ENCODE data around the gene PHC1. TPM values are rescaled to one million over a fixed set of nuclear protein-coding genes. Genes with fewer than 3 reads are reported as not detected.

PHC1 gene
- total RNA-seq, 1 experiment from 2014 or later = 40.3 TPM

DNA sequence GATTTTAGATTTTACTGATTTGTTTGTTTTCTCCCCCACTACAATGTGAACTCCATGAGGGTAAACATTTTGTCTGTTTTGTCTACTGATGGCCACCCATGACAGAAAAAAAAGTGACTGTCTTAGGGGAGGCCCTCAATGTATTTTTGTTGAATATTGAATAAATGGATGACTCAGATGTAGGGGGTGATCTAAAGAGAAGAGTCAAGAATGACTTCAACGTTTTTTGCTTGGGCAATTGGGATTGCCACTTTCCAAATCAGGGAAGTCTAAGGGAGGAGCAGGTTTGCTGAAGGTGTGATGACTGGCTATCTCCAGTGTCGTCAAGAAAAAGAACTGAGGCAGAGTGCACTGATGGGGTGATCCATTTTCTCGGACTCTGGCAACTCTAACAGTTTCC, 10.7 kb upstream of the PHC1 start:
- intact Hi-C loops (cut with micrococcal nuclease; ENCODE audit: unreplicated experiment) = no loop called here
- H3K36me3 ChIP-seq (ENCODE audit: insufficient read depth, low read length, poor library complexity, severe bottlenecking) = no peaks in the 10 kb centered on the region
- POLR2A ChIA-PET (ENCODE audit: low non-redundant PET) = no interaction called here
- no peak overlapping the region for H3K27ac ChIP-seq (ENCODE audit: low read depth, low read length, poor library complexity, severe bottlenecking)
- CTCF ChIA-PET = no interaction called here
- DNase-seq (ENCODE audit: low spot score) = no peak
- H3K4me3 ChIP-seq (ENCODE audit: low read depth, low read length, poor library complexity, severe bottlenecking) = no peak overlapping the region
- no peaks in the 10 kb centered on the region for H3K4me1 ChIP-seq (ENCODE audit: insufficient read depth, low read length, poor library complexity, severe bottlenecking)
- no peak for TF ChIP-seq EZH2 (IDR thresholded peaks at IDR 0.05; ENCODE audit: borderline replicate concordance, low read depth, low read length, poor library complexity, severe bottlenecking)
- TF ChIP-seq, protein P1, sequence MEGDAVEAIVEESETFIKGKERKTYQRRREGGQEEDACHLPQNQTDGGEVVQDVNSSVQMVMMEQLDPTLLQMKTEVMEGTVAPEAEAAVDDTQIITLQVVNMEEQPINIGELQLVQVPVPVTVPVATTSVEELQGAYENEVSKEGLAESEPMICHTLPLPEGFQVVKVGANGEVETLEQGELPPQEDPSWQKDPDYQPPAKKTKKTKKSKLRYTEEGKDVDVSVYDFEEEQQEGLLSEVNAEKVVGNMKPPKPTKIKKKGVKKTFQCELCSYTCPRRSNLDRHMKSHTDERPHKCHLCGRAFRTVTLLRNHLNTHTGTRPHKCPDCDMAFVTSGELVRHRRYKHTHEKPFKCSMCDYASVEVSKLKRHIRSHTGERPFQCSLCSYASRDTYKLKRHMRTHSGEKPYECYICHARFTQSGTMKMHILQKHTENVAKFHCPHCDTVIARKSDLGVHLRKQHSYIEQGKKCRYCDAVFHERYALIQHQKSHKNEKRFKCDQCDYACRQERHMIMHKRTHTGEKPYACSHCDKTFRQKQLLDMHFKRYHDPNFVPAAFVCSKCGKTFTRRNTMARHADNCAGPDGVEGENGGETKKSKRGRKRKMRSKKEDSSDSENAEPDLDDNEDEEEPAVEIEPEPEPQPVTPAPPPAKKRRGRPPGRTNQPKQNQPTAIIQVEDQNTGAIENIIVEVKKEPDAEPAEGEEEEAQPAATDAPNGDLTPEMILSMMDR (conservative IDR thresholded peaks at IDR 0.05; ENCODE audit: low read depth, low read length) = no peak
- no peaks in the 10 kb centered on the region for H3K27me3 ChIP-seq (replicated peaks; ENCODE audit: insufficient read depth, low read depth, low read length, poor library complexity)
- no peaks in the 10 kb centered on the region for H3K9me3 ChIP-seq (ENCODE audit: low read depth, low read length, poor library complexity, severe bottlenecking)
- no TSS peak for BruUV-seq (replicated peaks)

DNA sequence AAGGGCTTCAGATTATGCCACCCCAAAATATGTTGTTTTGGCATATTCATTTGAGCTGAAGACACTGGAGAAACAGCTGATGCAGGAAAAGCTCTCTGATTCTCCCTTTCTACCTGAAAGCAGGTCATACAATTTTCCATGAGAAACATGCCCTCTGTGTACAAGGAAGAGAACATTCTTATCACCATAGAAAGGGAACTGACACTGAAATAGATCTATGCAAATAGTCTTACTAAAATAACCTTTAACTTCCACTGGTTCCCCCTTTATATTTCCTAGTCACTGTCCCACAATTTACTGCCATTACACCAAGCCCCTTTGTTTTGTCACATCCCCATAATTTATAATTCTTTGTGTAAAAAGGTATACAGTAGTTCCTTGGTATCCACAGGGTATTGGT, 9.6 kb upstream of the PHC1 start:
- no TSS peak for BruUV-seq (replicated peaks)
- intact Hi-C loops (cut with micrococcal nuclease; ENCODE audit: unreplicated experiment) = no loop called here
- Histone ChIP-seq H3K27me3 (replicated peaks; ENCODE audit: insufficient read depth, low read depth, low read length, poor library complexity) (no peaks in the 10 kb centered on the region), H3K9me3 (ENCODE audit: low read depth, low read length, poor library complexity, severe bottlenecking) (no peaks in the 10 kb centered on the region), H3K36me3 (ENCODE audit: insufficient read depth, low read length, poor library complexity, severe bottlenecking) (no peaks in the 10 kb centered on the region), H3K4me1 (ENCODE audit: insufficient read depth, low read length, poor library complexity, severe bottlenecking) (no peaks in the 10 kb centered on the region), H3K27ac (ENCODE audit: low read depth, low read length, poor library complexity, severe bottlenecking) (no peak overlapping the region), H3K4me3 (ENCODE audit: low read depth, low read length, poor library complexity, severe bottlenecking) (no peak overlapping the region)
- POLR2A ChIA-PET (ENCODE audit: low non-redundant PET) = no interaction called here
- TF ChIP-seq EZH2 (IDR thresholded peaks at IDR 0.05; ENCODE audit: borderline replicate concordance, low read depth, low read length, poor library complexity, severe bottlenecking) = no peak
- TF ChIP-seq, protein P1 (conservative IDR thresholded peaks at IDR 0.05; ENCODE audit: low read depth, low read length) = no peak
- CTCF ChIA-PET = no interaction called here
- no peak for DNase-seq (ENCODE audit: low spot score)

DNA sequence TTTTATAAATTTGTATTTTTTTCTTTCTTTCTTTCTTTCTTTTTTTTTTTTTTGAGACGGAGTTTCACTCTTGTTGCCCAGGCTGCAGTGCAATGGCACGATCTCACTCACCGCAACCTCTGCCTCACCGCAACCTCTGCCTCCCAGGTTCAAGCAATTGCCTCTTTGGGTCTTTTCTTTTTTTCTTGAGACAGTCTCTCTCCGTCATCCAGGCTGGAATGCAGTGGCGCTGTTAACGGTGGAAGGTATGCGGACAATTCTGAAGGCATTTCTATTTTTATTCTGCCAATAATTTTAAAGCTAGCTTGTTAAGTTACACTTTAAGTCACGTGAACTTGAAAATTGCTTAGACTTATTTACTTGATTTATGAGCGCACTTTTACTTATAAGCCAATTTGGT, 8.8 kb upstream of the PHC1 start:
- H3K27me3 ChIP-seq (replicated peaks; ENCODE audit: insufficient read depth, low read depth, low read length, poor library complexity) = no peaks in the 10 kb centered on the region
- H3K4me3 ChIP-seq (ENCODE audit: low read depth, low read length, poor library complexity, severe bottlenecking) = no peak overlapping the region
- H3K9me3 ChIP-seq (ENCODE audit: low read depth, low read length, poor library complexity, severe bottlenecking) = no peaks in the 10 kb centered on the region
- no peak overlapping the region for H3K27ac ChIP-seq (ENCODE audit: low read depth, low read length, poor library complexity, severe bottlenecking)
- no TSS peak for BruUV-seq (replicated peaks)
- CTCF ChIA-PET = no interaction called here
- DNase-seq (ENCODE audit: low spot score) = no peak
- no peaks in the 10 kb centered on the region for H3K36me3 ChIP-seq (ENCODE audit: insufficient read depth, low read length, poor library complexity, severe bottlenecking)
- POLR2A ChIA-PET (ENCODE audit: low non-redundant PET) = no interaction called here
- no peaks in the 10 kb centered on the region for H3K4me1 ChIP-seq (ENCODE audit: insufficient read depth, low read length, poor library complexity, severe bottlenecking)
- intact Hi-C loops (cut with micrococcal nuclease; ENCODE audit: unreplicated experiment) = no loop called here
- TF ChIP-seq EZH2 (IDR thresholded peaks at IDR 0.05; ENCODE audit: borderline replicate concordance, low read depth, low read length, poor library complexity, severe bottlenecking) = no peak
- TF ChIP-seq, protein P1 (conservative IDR thresholded peaks at IDR 0.05; ENCODE audit: low read depth, low read length) = no peak
